GM12892 (cell line): ENCODE results near the gene CLSTN2.

Source experiments
- DNase-seq: peaks from one replicate; pipeline ENCODE4 v3.0.0; 2011; ENCODE audit not compliant: insufficient read length
- FAIRE-seq: peaks from 2 replicates; lab custom pipeline; 2011; peaks lifted over from hg19 to GRCh38; lab: Jason Lieb, UNC
- POLR2A ChIP-seq: IDR thresholded peaks from 2 replicates; pipeline ENCODE4 v1.6.1; 2011; ENCODE audit warnings: low read depth, low read length, control low read depth
- POLR2AphosphoS5 ChIP-seq: IDR thresholded peaks from 2 replicates; pipeline ENCODE4 v1.6.1; 2011; ENCODE audit warnings: low read depth, low read length, control low read depth
- TAF1 ChIP-seq: IDR thresholded peaks from 2 replicates; pipeline ENCODE4 v1.6.1; 2011; ENCODE audit warnings: low read depth, mild to moderate bottlenecking, control low read depth, low read length, borderline replicate concordance

The CLSTN2 gene

DNA sequence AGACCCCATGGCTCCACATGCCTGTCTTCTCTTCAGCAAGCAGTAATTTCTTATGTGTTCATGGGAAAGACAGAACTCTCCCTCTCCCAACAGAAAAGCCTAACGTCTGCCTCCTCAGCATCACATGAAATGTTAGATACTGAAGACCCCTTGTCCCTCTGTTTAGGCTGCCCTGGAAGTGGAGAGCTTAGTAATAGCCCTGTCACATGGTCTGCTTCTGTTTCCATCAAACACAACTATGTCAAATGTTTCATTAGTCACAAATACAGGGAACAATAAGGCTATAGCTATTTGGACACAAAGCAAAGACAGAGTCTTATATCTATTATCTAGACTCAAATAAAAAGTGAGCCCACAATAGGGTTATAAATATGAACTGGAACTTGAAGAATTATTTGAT is 552.6 kb downstream of the CLSTN2 start:
- DNase-seq (no peak), FAIRE-seq (no peak)
- no peak for TF ChIP-seq POLR2A

DNA sequence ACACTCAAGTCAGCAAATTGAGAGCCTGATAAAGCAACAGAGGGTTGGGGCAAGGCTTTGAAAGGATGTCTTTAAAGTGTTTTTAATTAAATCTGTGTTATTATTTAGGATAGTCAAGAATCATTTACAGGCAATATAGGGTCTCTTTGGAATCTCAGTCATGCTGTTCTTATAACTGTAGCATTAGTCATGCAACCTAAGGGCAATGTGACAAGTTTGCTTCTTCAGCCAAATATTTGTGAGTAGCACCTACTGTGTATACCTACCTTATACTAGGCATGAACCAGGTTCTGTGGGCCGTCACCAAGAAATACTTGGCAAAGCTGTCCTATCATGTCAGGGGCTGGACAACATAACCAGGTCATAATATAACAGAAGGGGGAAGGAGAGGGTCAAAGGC is 558.3 kb downstream of the CLSTN2 start:
- TF ChIP-seq POLR2AphosphoS5 (no peak), POLR2A (no peak), TAF1 (no peak)
- FAIRE-seq (no peak), DNase-seq (no peak)

DNA sequence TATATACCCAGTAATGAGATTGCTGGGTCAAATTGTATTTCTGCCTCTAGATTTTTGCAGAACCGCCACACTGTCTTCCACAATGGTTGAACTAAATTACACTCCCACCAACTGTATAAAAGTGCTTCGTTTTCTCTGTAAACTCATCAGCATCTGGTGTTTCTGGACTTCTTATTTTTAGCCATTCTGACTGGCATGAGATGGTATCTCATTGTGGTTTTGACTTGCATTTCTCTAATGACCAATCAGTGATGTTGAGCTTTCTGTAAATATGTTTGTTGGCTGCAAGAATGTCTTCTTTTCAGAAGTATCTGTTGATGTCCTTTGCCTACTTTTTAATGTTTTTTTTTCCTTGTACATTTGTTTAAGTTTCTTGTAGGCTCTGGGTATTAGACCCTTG is 560.0 kb downstream of the CLSTN2 start:
- TF ChIP-seq TAF1 (no peak), POLR2AphosphoS5 (no peak), POLR2A (no peak)
- DNase-seq (no peak), FAIRE-seq (no peak)

- no peak for FAIRE-seq
- DNase-seq, result no peak
- TF ChIP-seq TAF1, result no peak
- TF ChIP-seq POLR2AphosphoS5, result no peak
- no peak for TF ChIP-seq POLR2A
Measured at GRCh38 chr3:140497331-140497730, 562.3 kb downstream of the CLSTN2 start.

DNA sequence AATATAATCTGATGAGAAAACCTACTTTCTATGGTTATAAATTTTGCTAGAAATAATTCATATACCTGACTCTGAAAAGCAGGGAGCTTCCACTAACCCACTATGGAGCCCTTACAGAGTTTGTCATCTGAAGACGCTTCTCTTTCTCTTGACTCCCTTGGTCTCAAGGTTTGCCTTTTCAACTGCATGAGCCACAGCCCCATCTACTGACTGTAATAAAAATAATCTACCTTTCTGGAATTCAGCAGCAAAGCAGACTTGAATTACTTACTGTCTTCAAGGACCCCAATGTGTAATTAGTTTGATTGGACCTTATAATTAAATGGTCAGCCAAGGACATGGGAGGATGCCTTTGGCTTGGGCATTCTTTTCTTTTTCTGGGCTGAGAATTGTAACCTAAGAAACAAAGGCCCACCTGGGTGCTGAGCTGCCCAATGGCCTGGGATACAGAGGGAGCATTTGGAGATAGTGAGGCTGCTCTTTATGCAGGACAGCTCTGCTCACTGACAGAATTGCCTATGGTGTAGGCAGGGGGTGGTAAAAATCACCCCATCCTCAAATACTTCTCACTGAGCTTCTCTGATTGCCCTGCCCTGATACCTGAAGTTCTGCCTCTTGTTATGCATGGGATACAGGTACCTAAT is 564.3 kb downstream of the CLSTN2 start:
- TF ChIP-seq POLR2AphosphoS5, result no peak
- TF ChIP-seq TAF1, result no peak
- TF ChIP-seq POLR2A, result no peak
- DNase-seq, result no peak
- no peak for FAIRE-seq

GRCh38 chr3:140500473-140500872 is 565.5 kb downstream of the CLSTN2 start:
- FAIRE-seq (no peak), DNase-seq (no peak)

GRCh38 chr3:140501061-140501769 is 566.2 kb downstream of the CLSTN2 start:
- no peak for TF ChIP-seq POLR2A
- no peak for TF ChIP-seq POLR2AphosphoS5
- no peak for TF ChIP-seq TAF1
- DNase-seq (no peak), FAIRE-seq (no peak)

More at GRCh38 chr3:140500473-140500872, 565.5 kb downstream of the CLSTN2 start:
- TF ChIP-seq POLR2A, result no peak
- TF ChIP-seq POLR2AphosphoS5, result no peak
- TF ChIP-seq TAF1, result no peak

GRCh38 chr3:140501770-140502364 is 566.9 kb downstream of the CLSTN2 start:
- FAIRE-seq, result no peak

DNA sequence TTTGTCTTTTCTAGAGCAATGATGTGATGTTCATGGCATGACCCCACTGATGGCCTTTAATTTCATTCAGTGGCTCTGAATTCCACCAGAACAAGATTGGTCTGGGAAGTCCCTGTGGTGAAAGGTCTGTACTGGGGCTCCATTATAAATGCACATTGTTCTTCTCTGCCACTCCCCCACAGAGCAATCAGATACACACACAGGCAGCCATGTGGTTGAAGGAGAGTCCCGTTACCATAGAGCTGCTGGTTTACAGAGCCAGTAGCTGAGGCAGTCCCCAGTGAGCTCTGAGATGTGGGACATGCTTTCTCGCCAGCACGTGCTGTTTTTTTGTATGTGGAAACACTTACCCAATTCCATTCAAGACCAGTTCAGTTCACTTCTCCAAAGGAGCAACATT is 570.2 kb downstream of the CLSTN2 start:
- TF ChIP-seq POLR2A (no peak), TAF1 (no peak), POLR2AphosphoS5 (no peak)
- FAIRE-seq, result no peak
- no peak for DNase-seq

More at GRCh38 chr3:140501770-140502364, 566.9 kb downstream of the CLSTN2 start:
- DNase-seq, result no peak
- TF ChIP-seq TAF1 (no peak), POLR2A (no peak), POLR2AphosphoS5 (no peak)

DNA sequence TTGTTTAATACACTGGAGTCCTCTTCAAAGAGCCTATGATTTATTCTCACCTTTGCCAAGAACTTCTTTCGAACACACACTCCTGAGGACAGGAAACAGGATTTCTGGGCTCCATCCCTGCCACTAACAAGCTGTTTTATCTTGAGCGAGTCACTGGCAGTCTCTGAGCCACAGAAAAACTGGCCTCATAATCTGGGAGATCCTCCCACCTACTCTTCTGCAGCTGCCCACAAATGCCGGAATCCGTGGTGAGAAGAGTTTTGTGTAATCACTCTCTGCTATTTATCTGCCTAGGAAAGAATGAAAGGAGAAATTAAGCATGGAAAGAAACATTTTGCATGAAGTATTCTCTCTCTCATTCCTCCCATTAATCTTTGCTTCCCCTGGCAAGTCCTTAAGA is 570.9 kb downstream of the CLSTN2 start:
- DNase-seq (no peak), FAIRE-seq (no peak)
- TF ChIP-seq TAF1 (no peak), POLR2AphosphoS5 (no peak), POLR2A (no peak)

- TF ChIP-seq POLR2A (no peak), TAF1 (no peak), POLR2AphosphoS5 (no peak)
- no peak for FAIRE-seq
- DNase-seq, result no peak
Measured at GRCh38 chr3:140508550-140508949, 573.6 kb downstream of the CLSTN2 start.
